HG03097 (cell line): ENCODE measurements around the gene ZBTB20.

Experiments
- ATAC-seq: cut with Tn5 transposase; IDR thresholded peaks from one replicate; pipeline ENCODE4 v1.9.1; 2021; ENCODE audit not compliant: unreplicated experiment, low FRiP score

ZBTB20 gene

DNA sequence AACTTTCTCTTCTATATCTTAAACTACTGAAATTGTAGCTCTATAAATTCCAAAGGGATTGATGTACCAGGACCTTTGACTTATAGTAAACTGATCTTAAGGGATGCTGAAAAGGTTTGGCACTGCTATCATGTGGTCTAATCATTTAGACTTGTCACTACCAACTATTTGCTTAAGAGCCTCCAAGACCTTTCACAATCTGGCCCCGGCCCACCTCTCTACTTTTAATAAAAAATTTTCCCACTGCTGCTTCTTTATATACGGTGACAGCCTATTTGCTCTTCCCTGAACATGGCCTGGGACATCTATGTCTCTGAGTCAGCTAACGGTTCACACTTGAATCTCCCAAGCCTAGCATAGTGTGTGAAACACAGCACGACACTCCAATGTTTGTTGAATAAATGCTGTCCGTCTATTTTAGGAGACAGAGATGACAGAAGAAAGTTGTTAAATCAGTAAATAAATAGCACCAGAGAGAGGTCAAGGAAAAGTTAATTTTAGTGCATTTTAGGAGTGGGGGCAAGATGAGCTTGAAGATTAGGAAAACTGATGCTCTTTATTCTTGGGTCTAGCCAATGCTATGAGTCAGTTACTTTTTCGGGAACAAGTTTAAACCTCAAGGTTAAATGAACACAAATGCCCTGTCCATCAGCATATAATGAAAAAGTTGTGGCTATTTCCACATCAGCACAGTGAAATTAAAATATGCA lies 640.3 kb downstream of the ZBTB20 start:
- ATAC-seq = no peak

DNA sequence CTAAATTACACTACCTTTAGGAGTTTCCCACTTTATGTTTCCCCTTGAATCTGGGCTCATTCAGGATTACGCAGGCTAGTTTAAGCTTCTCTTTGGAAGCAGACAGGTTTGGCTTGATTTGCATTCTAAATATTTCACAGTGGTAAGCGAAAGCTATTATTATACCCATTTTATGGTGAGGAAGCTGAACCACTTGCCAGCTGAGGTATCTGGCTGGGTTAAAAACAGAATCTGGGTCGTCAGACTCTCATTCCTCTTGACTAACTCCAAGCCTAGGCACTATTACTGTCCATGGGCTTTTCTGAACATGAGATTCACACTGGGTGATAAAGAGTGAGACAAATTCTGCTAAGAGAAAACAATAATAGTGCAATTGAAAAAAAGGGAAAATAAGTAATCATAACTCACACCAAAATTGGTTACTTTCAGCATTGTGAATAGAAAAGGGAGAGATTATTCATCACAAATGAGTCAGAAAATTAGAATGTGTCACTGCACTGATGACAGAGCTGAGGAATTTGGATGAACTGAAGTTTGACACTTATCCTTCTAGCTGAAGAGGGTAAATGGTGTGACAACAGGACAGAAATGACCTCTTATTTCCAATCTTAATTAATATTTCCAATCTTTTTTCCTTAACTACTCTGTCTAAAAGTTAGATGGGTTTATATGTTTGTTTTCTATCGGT lies 642.0 kb downstream of the ZBTB20 start:
- no peak for ATAC-seq

GRCh38 chr3:114502204-114502603 lies 644.9 kb downstream of the ZBTB20 start:
- no peak for ATAC-seq

DNA sequence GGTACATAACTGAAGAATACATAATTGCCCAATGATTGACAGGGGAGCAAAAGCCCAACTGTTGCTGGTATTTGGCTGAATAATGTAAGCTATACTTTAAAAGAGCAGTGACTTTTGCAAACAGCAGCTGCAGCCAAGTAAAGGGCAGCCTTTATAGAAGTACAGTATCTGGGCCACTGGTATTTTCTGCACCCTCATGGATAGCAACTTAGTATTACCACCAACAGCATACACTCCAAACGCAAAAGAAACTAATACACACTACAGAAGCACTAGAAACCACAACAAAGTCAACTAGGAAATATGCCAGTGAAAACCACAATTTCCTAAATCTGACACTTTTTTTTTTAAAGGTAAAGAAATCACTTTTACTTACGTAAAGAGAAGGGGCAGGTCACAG lies 647.1 kb downstream of the ZBTB20 start:
- no peak for ATAC-seq

DNA sequence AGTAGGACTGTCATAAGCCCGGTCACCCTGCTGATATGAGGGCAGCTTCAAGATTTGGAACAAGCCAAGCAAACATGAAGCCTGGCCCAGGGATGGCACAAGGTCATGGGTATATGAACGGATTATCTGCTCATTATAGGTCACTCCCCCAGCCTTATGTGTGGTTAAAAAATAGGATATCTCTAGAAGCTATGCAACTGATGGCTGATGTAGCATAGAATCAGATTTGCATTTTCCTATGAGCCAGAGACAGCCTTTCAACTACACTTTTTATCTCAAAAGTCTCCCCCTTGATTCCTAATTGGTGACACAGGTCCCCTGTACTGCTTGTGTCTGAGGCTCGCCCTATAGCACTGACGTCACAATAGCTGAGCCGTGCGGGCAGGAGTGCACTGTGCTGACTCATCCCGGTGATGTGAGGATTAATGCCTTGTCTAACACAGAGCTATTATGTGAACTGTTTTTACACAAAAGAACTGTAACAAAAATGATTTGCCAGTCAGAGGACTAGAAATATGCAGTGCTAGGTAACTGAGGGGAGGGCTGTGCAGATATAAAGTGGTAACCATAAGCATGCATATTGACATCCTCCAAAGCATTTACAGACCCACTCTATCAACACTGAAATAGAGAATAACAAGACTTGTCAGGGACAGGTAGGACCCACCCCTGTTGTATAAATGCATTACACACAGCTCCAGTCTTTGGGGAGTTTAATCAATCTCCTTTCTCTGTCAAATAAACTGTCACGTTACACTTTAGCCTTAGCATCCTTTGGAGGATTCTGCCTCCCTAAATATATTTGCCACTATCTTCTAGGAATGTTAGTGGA lies 648.3 kb downstream of the ZBTB20 start:
- ATAC-seq = no peak

DNA sequence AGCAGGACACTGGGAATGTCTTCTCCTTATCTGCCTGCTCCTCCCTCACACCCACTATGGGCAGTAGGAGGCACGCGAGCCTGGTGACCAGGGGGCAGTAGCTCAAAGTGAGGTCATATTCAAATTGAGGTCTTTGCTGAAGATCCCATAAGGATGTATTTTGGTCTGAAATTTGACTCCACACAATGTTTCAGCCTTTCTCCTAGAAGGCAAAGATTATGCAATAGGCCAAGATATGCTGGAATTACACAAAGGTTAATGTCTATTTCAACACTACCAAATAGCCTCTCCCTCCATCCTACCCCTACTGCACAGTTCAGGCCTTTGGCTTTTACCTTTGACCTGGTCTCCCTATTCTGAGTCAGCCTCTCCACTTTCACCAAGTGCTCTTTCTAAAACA lies 650.2 kb downstream of the ZBTB20 start:
- no peak for ATAC-seq

GRCh38 chr3:114496466-114496865 lies 650.6 kb downstream of the ZBTB20 start:
- no peak for ATAC-seq

GRCh38 chr3:114496021-114496434 lies 651.1 kb downstream of the ZBTB20 start:
- ATAC-seq = no peak

GRCh38 chr3:114494498-114494897 lies 652.6 kb downstream of the ZBTB20 start:
- no peak for ATAC-seq

- no peak for ATAC-seq
Observed at GRCh38 chr3:114490829-114491228, 656.3 kb downstream of the ZBTB20 start.

GRCh38 chr3:114487502-114487901 lies 659.6 kb downstream of the ZBTB20 start:
- no peak for ATAC-seq

DNA sequence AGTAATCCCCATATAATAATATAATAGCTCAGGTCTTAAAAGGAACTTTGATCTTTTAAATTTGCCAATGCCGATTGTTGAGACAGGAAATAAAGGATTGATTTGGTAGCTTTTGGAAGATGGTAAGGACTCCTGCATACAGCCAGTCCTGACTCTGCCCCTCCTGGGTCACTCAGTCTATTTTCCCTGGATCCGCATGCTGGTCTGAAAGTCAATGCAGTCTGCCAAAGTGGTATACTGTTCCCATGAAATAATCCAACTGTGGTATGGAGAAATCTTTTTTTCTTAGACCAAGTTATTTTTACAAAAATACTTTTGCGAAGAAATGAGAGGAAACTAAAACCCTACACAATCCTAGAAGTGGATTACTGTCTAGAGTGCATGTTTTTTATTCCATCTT lies 662.2 kb downstream of the ZBTB20 start:
- ATAC-seq = no peak

DNA sequence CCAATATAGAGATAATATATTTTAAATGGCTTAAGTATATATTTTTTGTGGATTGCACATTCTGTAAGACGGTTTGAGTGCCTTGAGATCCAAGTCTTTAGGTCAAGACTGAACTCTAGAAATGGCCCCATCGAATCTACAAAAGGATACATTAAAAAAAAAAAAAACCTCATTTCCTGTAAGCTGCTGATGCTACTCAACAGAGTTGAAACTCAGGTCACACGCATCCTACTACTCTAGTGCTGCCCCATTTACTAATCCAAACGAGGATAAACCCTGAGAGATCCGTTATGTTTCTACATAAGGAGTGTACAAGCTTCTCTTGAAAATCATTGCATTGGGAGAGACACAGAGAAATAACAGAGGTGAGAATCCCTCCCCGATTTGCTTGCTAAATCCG lies 666.0 kb downstream of the ZBTB20 start:
- ATAC-seq = no peak

DNA sequence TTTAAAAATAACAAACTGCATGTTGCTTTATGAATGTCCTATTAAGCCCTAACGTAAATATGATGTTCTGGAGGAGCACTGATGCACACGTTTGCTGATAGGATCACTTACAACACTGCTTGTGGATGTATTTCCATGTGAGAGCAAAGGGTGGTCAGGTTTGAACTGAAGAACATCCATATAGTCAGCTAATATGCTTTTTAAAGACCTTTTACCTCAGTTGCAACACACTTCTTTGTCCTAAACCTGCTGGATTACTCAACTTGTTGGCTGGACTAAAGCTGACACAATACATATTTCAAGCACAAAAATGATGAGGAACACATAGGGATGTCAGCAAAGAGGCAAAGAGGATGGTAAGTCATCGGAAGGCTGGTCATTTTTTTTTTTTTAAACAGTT lies 666.6 kb downstream of the ZBTB20 start:
- no peak for ATAC-seq

DNA sequence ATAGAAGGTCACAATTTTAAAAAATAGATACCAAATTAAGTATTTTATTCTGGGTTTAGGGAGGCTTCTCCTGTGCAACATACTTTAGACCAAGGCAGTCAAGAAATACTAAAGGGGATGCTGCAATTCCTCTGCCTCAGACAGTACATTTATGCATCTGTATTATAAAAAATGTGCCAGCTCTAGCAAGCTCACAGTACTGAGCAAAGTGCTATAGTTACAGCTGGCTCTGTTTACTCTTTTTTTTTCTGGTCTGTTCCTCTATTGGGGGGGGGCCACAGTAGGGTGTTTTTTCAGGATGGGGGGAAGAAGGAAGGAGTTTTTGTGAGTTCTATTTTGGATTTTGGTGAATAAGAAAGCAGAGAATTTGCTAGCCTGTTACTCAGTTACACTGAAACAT lies 668.3 kb downstream of the ZBTB20 start:
- no peak for ATAC-seq

DNA sequence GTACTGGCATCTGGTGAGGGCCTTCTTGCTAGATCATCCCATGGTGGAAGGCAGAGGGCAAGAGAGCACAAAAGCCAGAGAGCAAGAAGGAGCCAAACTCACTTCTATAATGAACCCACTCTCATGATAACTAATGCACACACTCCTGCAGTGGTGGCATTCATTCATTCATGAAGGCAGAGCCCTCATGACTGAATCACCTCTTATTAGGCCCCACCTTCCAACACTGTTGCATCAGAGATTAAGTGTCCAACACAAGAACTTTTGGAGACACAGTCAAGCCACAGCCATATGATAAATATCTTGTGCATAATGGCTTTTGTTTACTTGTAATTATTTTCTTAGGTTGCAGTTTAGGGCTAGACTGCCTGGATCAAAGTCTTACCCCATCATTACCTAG lies 670.6 kb downstream of the ZBTB20 start:
- no peak for ATAC-seq

- ATAC-seq = no peak
Observed at GRCh38 chr3:114471478-114471877, 675.6 kb downstream of the ZBTB20 start.

DNA sequence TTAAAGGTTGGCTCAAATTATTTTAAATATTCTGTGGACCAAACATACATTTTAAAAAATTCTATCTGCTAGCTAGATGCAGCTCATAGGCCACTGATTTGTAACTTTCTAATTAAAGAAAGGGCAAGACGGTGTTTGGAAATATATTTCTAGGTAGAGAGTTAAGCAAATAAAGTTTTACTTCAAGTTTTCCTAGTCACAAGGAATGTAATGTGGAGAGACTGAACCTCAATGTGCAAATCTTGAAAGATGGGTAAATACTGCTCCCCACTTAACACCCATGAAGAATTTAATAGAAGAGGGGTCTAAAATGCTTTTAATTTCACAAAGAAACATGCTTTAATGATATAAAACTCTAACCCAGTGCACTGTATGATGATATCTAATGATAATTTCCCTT lies 678.0 kb downstream of the ZBTB20 start:
- no peak for ATAC-seq

- ATAC-seq = no peak
Observed at GRCh38 chr3:114466816-114467215, 680.3 kb downstream of the ZBTB20 start.

GRCh38 chr3:114466251-114466650 lies 680.8 kb downstream of the ZBTB20 start:
- ATAC-seq = no peak

DNA sequence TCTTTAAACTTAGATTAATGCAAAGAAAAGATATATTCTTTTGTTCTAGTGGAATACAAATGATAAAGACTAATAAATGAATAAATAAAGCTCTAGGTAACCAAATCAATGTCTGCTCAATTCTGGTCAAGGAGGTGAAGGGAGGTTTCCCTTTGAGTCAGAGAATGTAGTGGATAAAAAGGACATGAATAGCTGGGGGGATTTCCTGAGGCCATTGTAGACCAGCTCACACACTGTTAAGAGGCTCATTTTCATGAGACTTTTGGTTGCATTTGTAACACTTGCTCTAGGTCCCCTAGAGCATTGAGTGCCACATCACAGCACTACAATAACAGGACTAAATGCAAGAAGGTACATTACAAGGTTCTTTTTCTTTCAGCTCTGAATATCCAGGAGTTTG lies 682.5 kb downstream of the ZBTB20 start:
- peak; percentile 78 for ATAC-seq

DNA sequence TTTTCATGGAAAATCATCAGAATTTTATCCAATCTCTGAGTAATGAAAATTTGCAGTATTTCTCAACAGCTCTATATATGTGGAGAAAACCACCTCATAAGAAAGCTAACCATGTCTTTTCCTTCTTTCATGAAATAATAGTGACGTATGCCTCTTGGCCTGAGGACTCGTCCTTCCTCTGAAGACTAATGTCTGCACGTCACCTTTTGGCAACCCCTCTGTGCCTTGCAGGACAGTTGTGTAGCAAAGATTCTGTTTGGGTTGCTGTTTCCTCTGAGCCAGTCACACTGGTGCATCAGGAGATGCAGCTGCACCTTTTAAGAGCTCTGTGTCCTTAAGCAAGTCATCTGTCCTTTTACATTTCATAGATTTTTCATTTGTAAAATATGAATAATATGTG lies 684.3 kb downstream of the ZBTB20 start:
- no peak for ATAC-seq
